ENCODE measurements around the gene ZFP1.

- TF ChIP-seq POLR2A (IDR thresholded peaks at IDR 0.05), result no peak
- TF ChIP-seq CTCF (IDR thresholded peaks at IDR 0.05), result no peak
Observed at GRCh38 chr16:75099738-75100602, 48.4 kb upstream of the ZFP1 start.

Measured in lower leg skin (tissue), 3 donors.